Gastroesophageal sphincter (tissue), 3 donors: ENCODE data around the gene IGFBP7.

Source experiments
- CTCF ChIP-seq, 4 experiments: fragments of 200-600 bp in 2 of 4; fragments of 450-650 bp in 2 of 4; sonication (generic) in 1 of 4; IDR thresholded peaks; one replicate each; pipeline ENCODE4 v1.5.1; 2017 to 2019; ENCODE audit warnings: antibody characterized with exemption in 4 of 4, mild to moderate bottlenecking in 2 of 4, moderate library complexity in 2 of 4
- POLR2A ChIP-seq, 2 donors: fragments of 450-650 bp; IDR thresholded peaks; one replicate each; pipeline ENCODE4 v1.6.1; 2017; ENCODE audit warnings: antibody characterized with exemption in 2 of 2, mild to moderate bottlenecking in 2 of 2, moderate library complexity in 1 of 2
- POLR2AphosphoS5 ChIP-seq: sonication (generic); formaldehyde crosslinking; IDR thresholded peaks from one replicate; pipeline ENCODE4 v1.6.1; 2017; ENCODE audit warnings: antibody characterized with exemption

DNA sequence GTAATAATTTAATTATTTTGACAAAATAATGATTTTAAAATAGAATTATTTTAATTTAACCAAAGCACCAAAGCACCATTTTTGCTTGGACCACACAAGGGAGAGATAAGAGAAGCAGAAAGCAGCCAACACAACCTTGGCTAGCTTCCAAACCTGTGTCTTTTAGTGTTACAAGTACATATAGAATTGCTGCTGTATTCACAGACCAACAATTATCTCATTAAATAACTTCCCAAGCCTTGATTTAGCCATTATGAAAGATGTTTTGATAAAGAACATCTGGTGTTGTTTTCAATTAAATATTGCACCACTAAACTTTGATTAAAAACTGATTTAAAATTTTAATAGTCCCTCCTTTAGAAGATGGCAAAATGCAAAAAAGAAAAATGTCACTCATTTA lies 14.0 kb upstream of the IGFBP7 start:
- TF ChIP-seq CTCF (IDR thresholded peaks at IDR 0.05) (no peak), POLR2AphosphoS5 (no peak), POLR2A (IDR thresholded peaks at IDR 0.05) (no peak)
